Natural killer cell (primary cell): ENCODE data around the gene TAAR2. TPM values are rescaled to one million over a fixed set of nuclear protein-coding genes. Genes with fewer than 3 reads are reported as not detected.

Experiments used
- ATAC-seq, 3 donors: fragments of 150-1000 bp in 2 of 3; fragments of 200-7000 bp in 1 of 3; cut with Tn5 transposase; 1 replicate in 1 of 3; 2 replicates in 2 of 3; pipeline ENCODE4 v1.10.0; 2021; ENCODE audit warnings: mild to moderate bottlenecking in 2 of 3, moderate library complexity in 2 of 3
- DNase-seq, 2 donors: peaks; one replicate each; pipeline versions ENCODE4 v3.0.0 to v3.0.0-alpha.2; 2013 to 2021; ENCODE audit warnings: mixed read lengths in 1 of 2
- H3K27ac ChIP-seq: one replicate; pipeline ENCODE4 v1.5.1; 2013; ENCODE audit warnings: mild to moderate bottlenecking, low read length
- H3K27me3 ChIP-seq: one replicate; pipeline ENCODE4 v1.6.1; 2013; ENCODE audit warnings: low read length; ENCODE audit not compliant: control insufficient read depth, insufficient read depth
- H3K36me3 ChIP-seq: one replicate; pipeline ENCODE4 v1.6.1; 2013; ENCODE audit warnings: low read length; ENCODE audit not compliant: control insufficient read depth, insufficient read depth
- H3K4me1 ChIP-seq: one replicate; pipeline ENCODE4 v1.6.1; 2013; ENCODE audit warnings: low read length; ENCODE audit not compliant: control insufficient read depth, insufficient read depth
- H3K4me3 ChIP-seq: one replicate; pipeline ENCODE4 v1.5.1; 2013; ENCODE audit warnings: low read length
- H3K9me3 ChIP-seq: one replicate; pipeline ENCODE4 v1.6.1; 2013; ENCODE audit warnings: low read length; ENCODE audit not compliant: control insufficient read depth, insufficient read depth
- H3K27ac Mint-ChIP-seq, 2 donors: one replicate each; pipeline ENCODE4 v1.8.0; 2022; ENCODE audit warnings: mild to moderate bottlenecking in 2 of 2, mixed read lengths in 2 of 2, moderate library complexity in 1 of 2
- H3K27me3 Mint-ChIP-seq, 2 donors: one replicate each; pipeline ENCODE4 v1.8.0; 2022; ENCODE audit warnings: low read depth in 2 of 2, mixed read lengths in 2 of 2
- H3K36me3 Mint-ChIP-seq: one replicate; pipeline ENCODE4 v1.8.0; 2022; ENCODE audit warnings: mixed read lengths
- H3K4me1 Mint-ChIP-seq, 2 donors: one replicate each; pipeline ENCODE4 v1.8.0; 2022; ENCODE audit warnings: mixed read lengths in 2 of 2
- H3K4me3 Mint-ChIP-seq: one replicate; pipeline ENCODE4 v1.8.0; 2022; ENCODE audit warnings: mild to moderate bottlenecking, moderate library complexity, mixed read lengths
- H3K9me3 Mint-ChIP-seq, 2 donors: one replicate each; pipeline ENCODE4 v1.8.0; 2022; ENCODE audit warnings: mixed read lengths in 2 of 2
- CTCF ChIP-seq: fragments of 200-600 bp; IDR thresholded peaks from one replicate; pipeline ENCODE4 v1.8.0; 2022; ENCODE audit warnings: antibody characterized with exemption
- WGBS: methylation state at CpG from one replicate; pipeline ENCODE4 v1.1.7; 2013; ENCODE audit warnings: missing lambda C conversion rate; ENCODE audit not compliant: insufficient coverage; 5-methylcytosine and 5-hydroxymethylcytosine counted together
- intact Hi-C: fragments of 100-400 bp; cut with micrococcal nuclease; formaldehyde crosslinking; loops from one replicate; pipeline ENCODE4 v1.14.2; 2022
- total RNA-seq, 4 donors: library from RNA; stranded (reverse); fragments of 120-200 nt in 1 of 4; gene quantifications; one replicate each; pipeline versions ENCODE4 v1.2.3 to v1.2.4, GENCODE V29; 2013 to 2022

Gene TAAR2
- total RNA-seq, 3 donors from 2014 or later (not counting 1 experiment from before 2014, with no cell fraction given) = not detected

GRCh38 chr6:132612449-132613108 lies 11.5 kb downstream of the TAAR2 start:
- H3K4me3 Mint-ChIP-seq = peak overlapping the region; percentile 84
- ATAC-seq = peak; percentile 94 to 99 (median 97)
- 82% methylated on average over 1 of the region's 4 CpGs for WGBS

GRCh38 chr6:132611616-132612015 lies 12.5 kb downstream of the TAAR2 start:
- Histone ChIP-seq H3K36me3 (no peaks in the 10 kb centered on the region), H3K27ac (peak overlapping the region; percentile 80), H3K4me1 (no peaks in the 10 kb centered on the region), H3K4me3 (no peak overlapping the region), H3K27me3 (no peaks in the 10 kb centered on the region), H3K9me3 (no peaks in the 10 kb centered on the region)
- ATAC-seq (no peak), DNase-seq (no peak)
- no peak for TF ChIP-seq CTCF
- Mint-ChIP-seq H3K4me3 (no peak overlapping the region), H3K4me1 (peaks cover 23 to 37% of the 10 kb centered on the region in 2 donors), H3K9me3 (no peaks in the 10 kb centered on the region), H3K27me3 (no peaks in the 10 kb centered on the region), H3K27ac (peak overlapping the region; percentile 76 to 92), H3K36me3 (no peaks in the 10 kb centered on the region)
- 100% methylated on average over 1 of the region's 2 CpGs for WGBS
- intact Hi-C loops = loop anchor here (5.0 kb wide), 1 partner anchor 201 kb away; the partner anchor contains the start of gene RPS12

More at GRCh38 chr6:132612449-132613108, 11.5 kb downstream of the TAAR2 start:
- Mint-ChIP-seq H3K27ac (peak overlapping the region; percentile 76 to 92), H3K36me3 (no peaks in the 10 kb centered on the region), H3K9me3 (no peaks in the 10 kb centered on the region), H3K27me3 (no peaks in the 10 kb centered on the region), H3K4me1 (peaks cover 23 to 37% of the 10 kb centered on the region in 2 donors)
- intact Hi-C loops = loop anchor here (5.0 kb wide), 1 partner anchor 200 kb away; the partner anchor contains the start of gene RPS12
- Histone ChIP-seq H3K27ac (peak overlapping the region; percentile 80), H3K9me3 (no peaks in the 10 kb centered on the region), H3K4me3 (no peak overlapping the region), H3K4me1 (no peaks in the 10 kb centered on the region), H3K36me3 (no peaks in the 10 kb centered on the region), H3K27me3 (no peaks in the 10 kb centered on the region)
- TF ChIP-seq CTCF = no peak
- peak in 1 of 2 donors; percentile 49 for DNase-seq

GRCh38 chr6:132607544-132608233 lies 16.4 kb downstream of the TAAR2 start:
- Histone ChIP-seq H3K36me3 (no peaks in the 10 kb centered on the region), H3K27me3 (no peaks in the 10 kb centered on the region), H3K4me1 (no peaks in the 10 kb centered on the region), H3K9me3 (no peaks in the 10 kb centered on the region), H3K4me3 (no peak overlapping the region), H3K27ac (no peak overlapping the region)
- H3K27me3 Mint-ChIP-seq = peaks cover 3 to 10% of the 10 kb centered on the region in 2 donors
- intact Hi-C loops = no loop called here
- no peak overlapping the region for H3K4me3 Mint-ChIP-seq
- no peak overlapping the region for H3K27ac Mint-ChIP-seq
- H3K36me3 Mint-ChIP-seq = no peaks in the 10 kb centered on the region
- 97% methylated on average over 3 of the region's 5 CpGs for WGBS
- peaks cover 13 to 17% of the 10 kb centered on the region in 2 donors for H3K4me1 Mint-ChIP-seq
- H3K9me3 Mint-ChIP-seq = no peaks in the 10 kb centered on the region
- ATAC-seq (no peak), DNase-seq (no peak)
- TF ChIP-seq CTCF = no peak
